AG04450 (cell line): ENCODE data around the gene ATF2. TPM values are rescaled to one million over a fixed set of nuclear protein-coding genes. Genes with fewer than 3 reads are reported as not detected.

Source experiments
- CTCF ChIA-PET: fragments of 300-600, 350-600 bp; formaldehyde crosslinking; extraction: SDS; loops from one replicate; lab custom pipeline; 2022; ENCODE audit warnings: antibody characterized with exemption, inconsistent platforms; lab: Charles Lee
- POLR2A ChIA-PET: fragments of 350-600 bp; formaldehyde crosslinking; extraction: SDS; loops from one replicate; lab custom pipeline; 2021; ENCODE audit warnings: antibody characterized with exemption, inconsistent platforms; lab: Yijun Ruan, JAX
- DNase-seq: peaks from one replicate; pipeline ENCODE4 v3.0.0-alpha.2; 2011; ENCODE audit warnings: low read depth, low spot score
- H3K27ac ChIP-seq: one replicate; pipeline ENCODE4 v1.5.1; 2012; ENCODE audit warnings: low read depth, low read length, control low read depth
- H3K27me3 ChIP-seq: one replicate; pipeline ENCODE4 v1.6.0; 2012; ENCODE audit warnings: low read length; ENCODE audit not compliant: control insufficient read depth, insufficient read depth
- H3K4me3 ChIP-seq: 2 replicates; pipeline ENCODE4 v1.5.1; 2011; ENCODE audit warnings: mild to moderate bottlenecking, low read depth, low read length, control low read depth
- H3K9me3 ChIP-seq: 2 replicates; pipeline ENCODE4 v1.5.1; 2012; ENCODE audit warnings: low read length; ENCODE audit not compliant: control insufficient read depth, insufficient read depth
- polyA plus RNA-seq: library from polyadenylated mRNA; depleted of rRNA; stranded (reverse); fragments of >200 nt; gene quantifications from 2 replicates; pipeline ENCODE4 v1.2.3, GENCODE V29; 2011
- TF ChIP-seq, protein P1 (sequence below): IDR thresholded peaks from 2 replicates; pipeline ENCODE4 v1.5.1; 2011; ENCODE audit warnings: low read depth, low read length, control low read depth, inconsistent platforms

ATF2 gene
- polyA plus RNA-seq, 1 experiment = 70.1 TPM

DNA sequence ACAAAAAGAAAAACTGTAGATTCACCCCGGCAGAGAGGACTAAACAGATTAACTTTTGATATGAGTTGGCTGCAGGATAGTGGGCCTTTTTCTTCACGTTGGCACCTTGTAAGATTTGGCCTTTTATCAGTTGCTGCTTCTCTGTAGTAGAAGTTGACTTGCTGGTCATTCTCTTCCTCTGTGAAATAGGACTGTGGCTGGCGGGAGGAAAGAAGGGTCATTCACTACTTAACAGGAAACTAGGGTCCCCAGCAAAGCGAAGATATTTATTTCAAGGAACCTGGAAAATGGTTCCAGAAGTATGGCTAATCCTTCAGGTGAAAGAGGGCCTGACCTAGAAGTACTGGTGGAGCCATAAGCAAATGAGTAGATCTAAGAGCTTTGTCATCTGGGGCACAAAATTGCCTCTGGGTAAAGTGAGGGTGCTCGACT is 13.9 kb upstream of the ATF2 start:
- DNase-seq = no peak
- CTCF ChIA-PET = interaction anchor here (0.9 to 2.2 kb wide), 3 partner anchors 22 to 482 kb away, joined by 3 to 6 read pairs (median 3); no protein-coding TSS in a partner anchor
- POLR2A ChIA-PET = interaction anchor here (1.7 kb wide), 1 partner anchor 13 kb away, joined by 6 read pairs; the partner anchor contains the start of gene ATF2
- Histone ChIP-seq H3K4me3 (peak overlapping the region; percentile 84), H3K27me3 (no peaks in the 10 kb centered on the region), H3K27ac (no peak overlapping the region), H3K9me3 (no peaks in the 10 kb centered on the region; the same call in 1 of the 2 replicates)
- TF ChIP-seq, protein P1, sequence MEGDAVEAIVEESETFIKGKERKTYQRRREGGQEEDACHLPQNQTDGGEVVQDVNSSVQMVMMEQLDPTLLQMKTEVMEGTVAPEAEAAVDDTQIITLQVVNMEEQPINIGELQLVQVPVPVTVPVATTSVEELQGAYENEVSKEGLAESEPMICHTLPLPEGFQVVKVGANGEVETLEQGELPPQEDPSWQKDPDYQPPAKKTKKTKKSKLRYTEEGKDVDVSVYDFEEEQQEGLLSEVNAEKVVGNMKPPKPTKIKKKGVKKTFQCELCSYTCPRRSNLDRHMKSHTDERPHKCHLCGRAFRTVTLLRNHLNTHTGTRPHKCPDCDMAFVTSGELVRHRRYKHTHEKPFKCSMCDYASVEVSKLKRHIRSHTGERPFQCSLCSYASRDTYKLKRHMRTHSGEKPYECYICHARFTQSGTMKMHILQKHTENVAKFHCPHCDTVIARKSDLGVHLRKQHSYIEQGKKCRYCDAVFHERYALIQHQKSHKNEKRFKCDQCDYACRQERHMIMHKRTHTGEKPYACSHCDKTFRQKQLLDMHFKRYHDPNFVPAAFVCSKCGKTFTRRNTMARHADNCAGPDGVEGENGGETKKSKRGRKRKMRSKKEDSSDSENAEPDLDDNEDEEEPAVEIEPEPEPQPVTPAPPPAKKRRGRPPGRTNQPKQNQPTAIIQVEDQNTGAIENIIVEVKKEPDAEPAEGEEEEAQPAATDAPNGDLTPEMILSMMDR = no peak

DNA sequence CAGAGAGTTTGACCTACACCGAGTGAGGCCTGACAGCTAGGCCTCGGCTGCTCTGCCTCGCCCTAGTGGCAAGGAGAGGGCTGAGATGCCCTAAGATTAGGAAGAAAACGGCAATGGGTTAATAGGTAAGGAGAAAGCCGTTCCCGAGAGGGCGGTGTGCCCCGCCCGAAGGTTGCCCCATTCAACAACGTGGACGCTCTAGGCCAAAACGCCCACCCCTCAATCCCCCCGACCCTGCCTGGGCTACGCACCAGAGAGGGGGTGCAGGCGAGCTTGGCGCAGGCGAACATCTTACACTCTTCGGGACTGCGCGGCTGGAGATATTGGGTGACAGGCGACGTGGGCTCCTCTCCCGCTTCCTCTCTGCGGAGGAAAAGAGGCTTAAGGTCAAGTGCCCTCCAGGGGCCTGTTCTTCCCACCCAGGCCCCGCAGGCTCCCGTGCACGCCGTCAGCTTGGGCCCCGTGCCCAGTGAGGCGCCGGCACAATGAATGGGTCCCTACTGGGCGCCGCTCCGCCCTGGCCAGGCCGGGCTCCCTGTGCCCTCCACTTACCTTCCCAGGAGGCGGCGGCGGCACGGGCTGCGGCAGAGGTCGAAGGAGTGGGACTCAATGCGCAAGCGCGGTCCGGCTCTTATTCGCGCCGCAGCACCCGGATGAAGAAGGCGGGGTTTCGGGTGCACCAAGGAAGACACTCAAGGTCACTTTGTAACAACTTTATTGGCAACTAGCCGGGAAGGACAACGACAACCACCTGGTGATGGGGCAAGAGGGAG is 13.3 kb upstream of the ATF2 start, which contains the start of gene ATP5MC3:
TSS of gene ATP5MC3 (minus strand) at position 607 of the 773 bp plus-strand sequence. CDS start at position 290, 317 bp downstream.
- ChIA-PET POLR2A (interaction anchor here (1.7 kb wide), 1 partner anchor 13 kb away, joined by 6 read pairs; the partner anchor contains the start of gene ATF2), CTCF (interaction anchor here (0.9 to 2.2 kb wide), 3 partner anchors 23 to 482 kb away, joined by 3 to 6 read pairs (median 3); no protein-coding TSS in a partner anchor)
- TF ChIP-seq, protein P1 = peak; percentile 35; the same call in 1 of the 2 replicates
- Histone ChIP-seq H3K9me3 (no peaks in the 10 kb centered on the region; the same call in 1 of the 2 replicates), H3K4me3 (peak within 1 kb of the TSS; percentile 84), H3K27ac (peak within 1 kb of the TSS; percentile 31), H3K27me3 (no peaks in the 10 kb centered on the region)
- DNase-seq = peak; percentile 85

DNA sequence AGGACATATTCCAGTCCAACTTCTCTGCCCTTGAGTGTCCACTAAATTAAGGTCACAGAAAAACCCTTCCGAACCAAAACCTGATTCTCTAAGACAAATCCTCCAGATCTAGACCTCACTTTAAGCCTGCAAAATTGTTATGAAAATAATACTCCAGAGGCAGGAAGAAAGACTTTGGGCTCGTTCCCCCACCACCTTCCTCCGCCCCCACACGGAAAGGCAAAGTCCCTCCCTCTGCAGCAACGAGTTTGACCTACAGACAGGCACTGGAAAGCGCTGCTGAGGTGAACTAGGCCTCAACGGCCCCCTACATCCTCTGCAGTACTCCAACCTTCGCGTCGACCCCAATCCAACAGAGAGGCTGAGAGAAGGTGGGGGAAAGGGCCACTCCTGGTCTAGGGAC is 12.7 kb upstream of the ATF2 start:
- TF ChIP-seq, protein P1 = no peak
- POLR2A ChIA-PET = interaction anchor here (1.7 kb wide), 1 partner anchor 12 kb away, joined by 6 read pairs; the partner anchor contains the start of gene ATF2
- peak overlapping the region; percentile 31 for H3K27ac ChIP-seq
- DNase-seq = no peak
- CTCF ChIA-PET = interaction anchor here (0.7 to 2.2 kb wide), 2 partner anchors 28 to 71 kb away, joined by 3 to 6 read pairs; no protein-coding TSS in a partner anchor
- no peaks in the 10 kb centered on the region; the same call in 1 of the 2 replicates for H3K9me3 ChIP-seq
- no peaks in the 10 kb centered on the region for H3K27me3 ChIP-seq
- H3K4me3 ChIP-seq = peak overlapping the region; percentile 84

DNA sequence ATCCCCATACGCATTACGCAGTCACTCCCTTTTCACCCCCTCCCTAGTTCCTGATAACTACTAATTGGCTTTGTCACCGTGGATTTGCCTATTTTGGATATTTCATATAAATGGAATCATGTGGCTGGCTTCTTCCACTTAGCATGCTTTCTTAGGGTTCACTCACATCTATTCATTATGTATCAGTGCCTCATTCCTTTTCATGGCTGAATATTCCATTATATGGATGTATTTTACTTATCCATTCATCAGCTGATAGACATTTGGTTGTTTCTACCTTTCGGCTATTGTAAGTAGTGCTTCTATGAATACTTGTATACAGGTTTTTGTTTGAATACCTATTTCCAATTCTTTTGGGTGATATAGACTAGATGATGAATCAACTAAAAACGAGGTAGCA is 8.6 kb upstream of the ATF2 start:
- ChIA-PET POLR2A (no interaction called here), CTCF (interaction anchor here (0.9 kb wide), 1 partner anchor 8 kb away, joined by 3 read pairs; the partner anchor contains the start of gene ATF2)
- Histone ChIP-seq H3K9me3 (no peaks in the 10 kb centered on the region; the same call in 1 of the 2 replicates), H3K27me3 (no peaks in the 10 kb centered on the region), H3K4me3 (no peak overlapping the region), H3K27ac (no peak overlapping the region)
- TF ChIP-seq, protein P1 = no peak
- no peak for DNase-seq
